Transverse colon (tissue), 4 donors: ENCODE measurements around the gene SWAP70.

Experiments used
- EP300 ChIP-seq: sonication (generic); formaldehyde crosslinking; IDR thresholded peaks from one replicate; pipeline ENCODE4 v1.6.1; 2017; ENCODE audit warnings: antibody characterized with exemption, low read depth
- POLR2A ChIP-seq: fragments of 450-650 bp; IDR thresholded peaks from one replicate; pipeline ENCODE4 v1.6.1; 2016; ENCODE audit warnings: antibody characterized with exemption, mild to moderate bottlenecking, moderate library complexity
- POLR2AphosphoS5 ChIP-seq, 3 donors: sonication (generic); formaldehyde crosslinking; IDR thresholded peaks; one replicate each; pipeline ENCODE4 v1.6.1; 2016; ENCODE audit warnings: antibody characterized with exemption in 3 of 3
- TF ChIP-seq, protein P1 (sequence below), 5 experiments: fragments of 200-600 bp in 3 of 5; fragments of 450-650 bp in 2 of 5; sonication (generic) in 3 of 5; IDR thresholded peaks; 1 replicate in 2 of 5; 2 replicates in 3 of 5; pipeline ENCODE4 v1.5.1; 2016 to 2017; ENCODE audit warnings: antibody characterized with exemption in 5 of 5, inconsistent platforms in 3 of 5, mild to moderate bottlenecking in 2 of 5, moderate library complexity in 1 of 5

DNA sequence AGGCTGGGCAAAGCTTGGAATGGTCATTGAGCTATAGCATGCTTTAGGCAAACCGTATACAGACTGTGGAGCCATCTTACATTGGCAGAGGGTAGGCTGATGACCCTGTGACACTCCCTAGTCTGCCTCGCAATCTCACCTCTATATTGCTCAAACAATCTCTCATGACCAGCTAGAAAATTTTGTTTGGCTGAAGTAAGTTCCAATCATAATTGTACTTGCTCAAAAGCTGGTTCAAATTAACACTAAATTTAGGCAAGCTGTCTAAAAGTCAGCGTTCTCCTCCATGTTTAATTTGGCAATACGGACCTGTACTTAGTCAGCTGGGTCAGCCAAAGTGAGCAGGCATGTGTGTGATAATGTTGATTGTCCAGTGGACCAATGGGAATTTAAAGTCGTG lies 133.0 kb downstream of the SWAP70 start:
- TF ChIP-seq, protein P1, sequence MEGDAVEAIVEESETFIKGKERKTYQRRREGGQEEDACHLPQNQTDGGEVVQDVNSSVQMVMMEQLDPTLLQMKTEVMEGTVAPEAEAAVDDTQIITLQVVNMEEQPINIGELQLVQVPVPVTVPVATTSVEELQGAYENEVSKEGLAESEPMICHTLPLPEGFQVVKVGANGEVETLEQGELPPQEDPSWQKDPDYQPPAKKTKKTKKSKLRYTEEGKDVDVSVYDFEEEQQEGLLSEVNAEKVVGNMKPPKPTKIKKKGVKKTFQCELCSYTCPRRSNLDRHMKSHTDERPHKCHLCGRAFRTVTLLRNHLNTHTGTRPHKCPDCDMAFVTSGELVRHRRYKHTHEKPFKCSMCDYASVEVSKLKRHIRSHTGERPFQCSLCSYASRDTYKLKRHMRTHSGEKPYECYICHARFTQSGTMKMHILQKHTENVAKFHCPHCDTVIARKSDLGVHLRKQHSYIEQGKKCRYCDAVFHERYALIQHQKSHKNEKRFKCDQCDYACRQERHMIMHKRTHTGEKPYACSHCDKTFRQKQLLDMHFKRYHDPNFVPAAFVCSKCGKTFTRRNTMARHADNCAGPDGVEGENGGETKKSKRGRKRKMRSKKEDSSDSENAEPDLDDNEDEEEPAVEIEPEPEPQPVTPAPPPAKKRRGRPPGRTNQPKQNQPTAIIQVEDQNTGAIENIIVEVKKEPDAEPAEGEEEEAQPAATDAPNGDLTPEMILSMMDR (IDR thresholded peaks at IDR 0.05) = no peak
- TF ChIP-seq POLR2A (no peak), POLR2AphosphoS5 (IDR thresholded peaks at IDR 0.05) (no peak), EP300 (no peak)
